ENCODE results near the gene ADAP1.
"Not testable (repeated sequence)": the region's sequence is repeated elsewhere in the genome, so short reads cannot be mapped to it uniquely, and the experiment has no call there.

- TF ChIP-seq CTCF (conservative IDR thresholded peaks at IDR 0.05; ENCODE audit: low read depth, low read length); EZH2 (IDR thresholded peaks at IDR 0.05; ENCODE audit: low read length, unreplicated experiment): not testable (repeated sequence)
These were observed 10.7 kb downstream of the ADAP1 start for GRCh38 chr7:943793-944192.

Measured in PC-3 (cell line).